Astrocyte of the cerebellum (primary cell): ENCODE data around the gene GLCE.

Experiments
- DNase-seq: peaks from one replicate; pipeline ENCODE4 v3.0.0-alpha.2; 2011; ENCODE audit warnings: low read depth
- H3K4me3 ChIP-seq: 2 replicates; pipeline ENCODE4 v1.5.1; 2011; ENCODE audit warnings: mild to moderate bottlenecking, low read depth, low read length, moderate library complexity
- in situ Hi-C: cut with HindIII; loops from 2 replicates; pipeline ENCODE4 v1.10.0; 2017; ENCODE audit warnings: low sequenced_read_pairs
- TF ChIP-seq, protein P1 (sequence below): IDR thresholded peaks from 2 replicates; pipeline ENCODE4 v1.5.1; 2012; ENCODE audit warnings: low read length, low read depth, moderate library complexity, mild to moderate bottlenecking; ENCODE audit errors: missing control alignments

The GLCE gene

GRCh38 chr15:69134791-69135190 is 25.6 kb upstream of the GLCE start:
- no peak for DNase-seq
- in situ Hi-C loops, result no loop called here
- TF ChIP-seq, protein P1, sequence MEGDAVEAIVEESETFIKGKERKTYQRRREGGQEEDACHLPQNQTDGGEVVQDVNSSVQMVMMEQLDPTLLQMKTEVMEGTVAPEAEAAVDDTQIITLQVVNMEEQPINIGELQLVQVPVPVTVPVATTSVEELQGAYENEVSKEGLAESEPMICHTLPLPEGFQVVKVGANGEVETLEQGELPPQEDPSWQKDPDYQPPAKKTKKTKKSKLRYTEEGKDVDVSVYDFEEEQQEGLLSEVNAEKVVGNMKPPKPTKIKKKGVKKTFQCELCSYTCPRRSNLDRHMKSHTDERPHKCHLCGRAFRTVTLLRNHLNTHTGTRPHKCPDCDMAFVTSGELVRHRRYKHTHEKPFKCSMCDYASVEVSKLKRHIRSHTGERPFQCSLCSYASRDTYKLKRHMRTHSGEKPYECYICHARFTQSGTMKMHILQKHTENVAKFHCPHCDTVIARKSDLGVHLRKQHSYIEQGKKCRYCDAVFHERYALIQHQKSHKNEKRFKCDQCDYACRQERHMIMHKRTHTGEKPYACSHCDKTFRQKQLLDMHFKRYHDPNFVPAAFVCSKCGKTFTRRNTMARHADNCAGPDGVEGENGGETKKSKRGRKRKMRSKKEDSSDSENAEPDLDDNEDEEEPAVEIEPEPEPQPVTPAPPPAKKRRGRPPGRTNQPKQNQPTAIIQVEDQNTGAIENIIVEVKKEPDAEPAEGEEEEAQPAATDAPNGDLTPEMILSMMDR, result no peak
- no peak overlapping the region for H3K4me3 ChIP-seq

- H3K4me3 ChIP-seq, result no peak overlapping the region
- TF ChIP-seq, protein P1, result no peak
- in situ Hi-C loops, result no loop called here
- no peak for DNase-seq
Observed at GRCh38 chr15:69135499-69135898, 24.9 kb upstream of the GLCE start.

DNA sequence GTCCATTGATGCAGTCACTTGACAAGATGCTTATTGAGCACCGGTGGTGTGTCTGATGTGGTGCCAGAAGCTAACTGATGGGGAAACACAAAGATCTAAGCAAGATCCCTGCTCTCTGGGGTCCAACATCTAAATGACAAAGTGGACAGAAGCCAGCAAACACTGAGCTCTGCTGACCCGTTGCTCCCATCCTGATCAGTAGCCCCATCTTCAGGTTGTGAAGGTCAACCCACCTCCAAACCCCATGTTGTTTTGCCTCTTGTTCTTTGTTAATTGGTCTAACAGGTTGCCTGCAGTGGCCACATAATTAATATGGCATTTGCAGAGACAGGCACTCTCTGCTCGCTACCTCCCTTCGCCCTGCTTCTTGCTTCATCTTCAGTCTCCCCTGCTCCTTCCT is 21.5 kb upstream of the GLCE start:
- TF ChIP-seq, protein P1, result no peak

GRCh38 chr15:69140306-69140705 is 20.1 kb upstream of the GLCE start:
- in situ Hi-C loops, result loop anchor here (5.0 kb wide), 1 partner anchor 53 kb away; no protein-coding TSS in a partner anchor
- DNase-seq, result no peak
- TF ChIP-seq, protein P1, result no peak
- H3K4me3 ChIP-seq, result no peak overlapping the region

More for the DNA sequence above, 21.5 kb upstream of the GLCE start:
- in situ Hi-C loops, result no loop called here
- DNase-seq, result no peak
- no peak overlapping the region for H3K4me3 ChIP-seq

- TF ChIP-seq, protein P1, result peak; percentile 2
- H3K4me3 ChIP-seq, result no peak overlapping the region
- in situ Hi-C loops, result loop anchor here (5.0 kb wide), 1 partner anchor 54 kb away; no protein-coding TSS in a partner anchor
- DNase-seq, result no peak
Observed at GRCh38 chr15:69141286-69141701, 19.1 kb upstream of the GLCE start.

- no peak for DNase-seq
- TF ChIP-seq, protein P1, result no peak
- no peak overlapping the region for H3K4me3 ChIP-seq
- in situ Hi-C loops, result loop anchor here (5.0 kb wide), 1 partner anchor 55 kb away; no protein-coding TSS in a partner anchor
Observed at GRCh38 chr15:69141833-69142232, 18.6 kb upstream of the GLCE start.
